LNCaP clone FGC (cell line): ENCODE measurements around the gene HRH4.
A peak's percentile ranks its signal among the peaks of the same experiment; 100 is the strongest.

Source experiments
- DNase-seq: peaks from one replicate; pipeline ENCODE4 v3.0.0-alpha.2; 2011; ENCODE audit warnings: low read depth
- H3K4me3 ChIP-seq: 2 replicates; pipeline ENCODE4 v1.5.1; 2011; ENCODE audit warnings: mild to moderate bottlenecking, low read depth, low read length, control low read depth
- TF ChIP-seq, protein P1 (sequence below): IDR thresholded peaks from 2 replicates; pipeline ENCODE4 v1.5.1; 2012; ENCODE audit warnings: mild to moderate bottlenecking; ENCODE audit not compliant: control insufficient read depth, insufficient read depth; ENCODE audit errors: extremely low read depth

HRH4 gene

DNA sequence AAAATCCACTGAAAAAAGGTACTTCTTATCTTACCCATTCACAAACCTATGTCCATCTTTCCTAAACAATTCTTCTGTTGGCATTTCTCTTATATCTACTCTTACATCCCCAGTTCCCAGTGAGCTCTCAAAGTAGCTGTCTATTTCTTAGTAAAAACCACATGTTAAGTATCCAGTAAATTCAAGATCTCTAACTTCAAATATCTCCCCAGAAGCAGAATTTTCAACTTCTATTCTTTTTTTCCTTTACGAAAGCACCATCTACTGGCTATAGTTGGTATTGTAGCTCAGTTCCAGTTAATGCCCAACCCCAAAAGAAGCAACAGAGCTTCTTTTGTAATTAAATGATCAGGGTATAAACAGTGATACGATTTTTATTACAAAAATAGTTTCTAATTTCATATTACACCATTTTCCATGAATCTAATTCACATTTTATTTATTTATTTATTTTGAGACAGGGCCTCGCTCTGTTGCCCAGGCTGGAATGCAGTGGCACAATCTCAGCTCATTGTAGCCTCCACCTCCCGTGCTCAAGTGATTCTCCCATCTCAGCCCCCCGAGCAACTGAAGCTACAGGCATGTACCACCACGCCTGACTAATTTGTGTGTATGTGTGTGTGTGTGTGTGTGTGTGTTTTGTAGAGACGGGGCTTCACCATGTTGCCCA is 28.5 kb downstream of the HRH4 start:
- TF ChIP-seq, protein P1, sequence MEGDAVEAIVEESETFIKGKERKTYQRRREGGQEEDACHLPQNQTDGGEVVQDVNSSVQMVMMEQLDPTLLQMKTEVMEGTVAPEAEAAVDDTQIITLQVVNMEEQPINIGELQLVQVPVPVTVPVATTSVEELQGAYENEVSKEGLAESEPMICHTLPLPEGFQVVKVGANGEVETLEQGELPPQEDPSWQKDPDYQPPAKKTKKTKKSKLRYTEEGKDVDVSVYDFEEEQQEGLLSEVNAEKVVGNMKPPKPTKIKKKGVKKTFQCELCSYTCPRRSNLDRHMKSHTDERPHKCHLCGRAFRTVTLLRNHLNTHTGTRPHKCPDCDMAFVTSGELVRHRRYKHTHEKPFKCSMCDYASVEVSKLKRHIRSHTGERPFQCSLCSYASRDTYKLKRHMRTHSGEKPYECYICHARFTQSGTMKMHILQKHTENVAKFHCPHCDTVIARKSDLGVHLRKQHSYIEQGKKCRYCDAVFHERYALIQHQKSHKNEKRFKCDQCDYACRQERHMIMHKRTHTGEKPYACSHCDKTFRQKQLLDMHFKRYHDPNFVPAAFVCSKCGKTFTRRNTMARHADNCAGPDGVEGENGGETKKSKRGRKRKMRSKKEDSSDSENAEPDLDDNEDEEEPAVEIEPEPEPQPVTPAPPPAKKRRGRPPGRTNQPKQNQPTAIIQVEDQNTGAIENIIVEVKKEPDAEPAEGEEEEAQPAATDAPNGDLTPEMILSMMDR, result peak; percentile 71
- no peak for DNase-seq
- no peak overlapping the region for H3K4me3 ChIP-seq

- DNase-seq, result no peak
- no peak overlapping the region for H3K4me3 ChIP-seq
- TF ChIP-seq, protein P1, result no peak
These were observed 30.1 kb downstream of the HRH4 start for GRCh38 chr18:24490539-24490938.

GRCh38 chr18:24491927-24492834 is 31.7 kb downstream of the HRH4 start:
- DNase-seq, result no peak
- TF ChIP-seq, protein P1, result no peak
- H3K4me3 ChIP-seq, result no peak overlapping the region

GRCh38 chr18:24494586-24494985 is 34.1 kb downstream of the HRH4 start:
- H3K4me3 ChIP-seq, result no peak overlapping the region
- DNase-seq, result no peak
- TF ChIP-seq, protein P1, result no peak

- H3K4me3 ChIP-seq, result no peak overlapping the region
These were observed 36.8 kb downstream of the HRH4 start for GRCh38 chr18:24497031-24497754.

GRCh38 chr18:24499814-24500213 is 39.4 kb downstream of the HRH4 start:
- TF ChIP-seq, protein P1, result no peak
- H3K4me3 ChIP-seq, result no peak overlapping the region
- no peak for DNase-seq

More at GRCh38 chr18:24497031-24497754, 36.8 kb downstream of the HRH4 start:
- TF ChIP-seq, protein P1, result no peak
- no peak for DNase-seq
